Measurements from ENCODE around the gene FOXO3.
"Not testable (repeated sequence)": the region's sequence is repeated elsewhere in the genome, so short reads cannot be mapped to it uniquely, and the experiment has no call there.

Gene FOXO3

GRCh38 chr6:108560463-108561308 is at the start of gene FOXO3:
FOXO3 (plus strand) TSS chr6:108560917; CDS start chr6:108561209, 292 bp downstream.
- DNase-seq (ENCODE audit: low read depth): no peak

DNA sequence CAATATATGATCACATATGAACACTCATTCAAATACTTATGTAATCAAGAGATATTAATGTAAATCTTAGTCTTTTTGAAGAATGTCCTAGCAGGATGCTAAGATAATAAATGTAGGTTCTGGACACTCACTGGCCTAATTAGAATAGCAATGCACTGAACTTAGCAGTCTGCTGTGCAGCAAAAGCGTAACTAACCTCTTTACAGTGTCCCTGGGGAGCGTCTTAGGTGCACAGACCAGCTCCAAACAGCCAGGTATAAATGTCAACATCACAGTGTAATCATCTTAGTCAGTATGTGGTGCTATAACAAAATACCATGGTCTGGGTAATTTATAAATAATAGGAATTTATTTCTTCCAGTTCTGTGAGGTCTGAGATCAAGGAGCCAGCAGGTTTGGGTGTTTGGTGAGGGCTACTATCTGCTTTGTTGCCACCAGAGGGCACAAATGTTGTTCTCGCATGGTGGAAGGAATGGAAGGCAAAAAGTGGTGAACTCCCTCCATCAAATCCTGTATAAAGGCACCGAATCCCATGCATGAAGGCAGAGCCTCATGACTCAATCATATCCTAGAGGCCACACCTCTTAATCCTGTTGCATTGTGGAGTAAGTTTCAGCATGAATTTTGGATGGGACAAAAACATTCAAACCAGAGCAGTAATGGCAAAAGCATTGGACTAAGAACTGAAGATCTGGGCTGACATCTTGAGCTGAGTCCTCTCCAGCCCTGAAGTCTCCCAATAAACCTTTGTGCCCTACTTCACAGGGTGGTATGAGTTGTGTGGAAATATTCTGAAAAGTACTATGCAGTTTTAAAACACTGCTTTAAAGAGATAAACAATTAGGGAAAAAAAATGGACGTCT is 41.8 kb upstream of the FOXO3 start:
- DNase-seq (ENCODE audit: low read depth): no peak

GRCh38 chr6:108521616-108522107 is 39.1 kb upstream of the FOXO3 start:
- no peak for DNase-seq (ENCODE audit: low read depth)

DNA sequence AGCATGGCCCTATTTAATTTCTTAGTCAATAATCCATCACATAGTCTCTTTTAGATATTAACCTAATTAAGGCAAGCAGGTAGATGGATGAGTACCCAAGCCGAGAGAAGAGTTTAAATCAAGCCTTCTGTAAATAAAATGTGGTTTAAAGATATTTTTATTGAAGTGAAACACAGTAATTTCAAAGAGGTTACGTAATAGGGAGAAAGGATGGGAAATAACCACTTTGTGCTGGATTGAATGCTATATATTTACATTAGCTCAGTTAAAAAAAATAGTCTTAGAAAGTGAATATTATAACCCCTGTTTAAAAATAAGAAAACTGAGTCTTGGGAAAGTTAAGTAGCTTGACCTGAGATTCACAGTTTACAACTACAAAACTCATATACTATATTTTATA is 37.0 kb upstream of the FOXO3 start:
- DNase-seq (ENCODE audit: low read depth): no peak

DNA sequence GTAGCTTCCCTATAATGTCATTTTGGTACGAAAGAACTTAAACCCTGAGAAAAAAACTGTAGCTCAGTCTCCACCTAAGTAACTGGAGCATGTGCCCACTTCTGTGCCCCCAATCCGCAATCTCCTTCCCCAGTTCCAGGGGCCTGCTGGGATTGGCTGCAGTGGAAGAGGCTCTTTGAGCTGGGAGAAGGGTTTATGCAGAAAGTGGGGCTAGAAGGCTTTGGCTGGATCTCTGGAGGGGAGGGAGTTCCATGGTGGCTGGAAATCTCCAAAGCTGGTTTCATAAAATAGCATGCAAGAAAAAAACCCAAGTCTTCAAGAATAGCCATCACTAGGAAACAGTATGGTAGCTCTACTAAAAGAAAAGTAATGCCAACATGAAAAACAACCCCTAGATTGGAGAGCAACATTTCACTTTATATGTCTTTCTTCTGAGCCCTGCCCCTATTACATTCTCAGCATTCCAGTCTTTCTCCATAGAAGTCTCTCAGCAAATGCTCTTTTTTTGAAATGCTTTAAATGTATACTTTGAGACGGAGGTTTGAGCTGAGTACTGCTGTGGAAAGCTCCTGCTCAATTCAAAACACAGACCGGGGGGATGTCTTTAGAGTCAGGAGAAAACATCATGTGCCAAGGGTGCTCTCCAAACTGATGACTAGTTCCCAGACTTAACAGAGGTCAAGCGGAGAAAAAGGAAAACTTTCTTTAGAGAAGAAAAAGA is 36.0 kb upstream of the FOXO3 start:
- no peak for DNase-seq (ENCODE audit: low read depth)

GRCh38 chr6:108526739-108527174 is 34.0 kb upstream of the FOXO3 start:
- no peak for DNase-seq (ENCODE audit: low read depth)

GRCh38 chr6:108528878-108529277 is 31.8 kb upstream of the FOXO3 start:
- no peak for DNase-seq (ENCODE audit: low read depth)

DNA sequence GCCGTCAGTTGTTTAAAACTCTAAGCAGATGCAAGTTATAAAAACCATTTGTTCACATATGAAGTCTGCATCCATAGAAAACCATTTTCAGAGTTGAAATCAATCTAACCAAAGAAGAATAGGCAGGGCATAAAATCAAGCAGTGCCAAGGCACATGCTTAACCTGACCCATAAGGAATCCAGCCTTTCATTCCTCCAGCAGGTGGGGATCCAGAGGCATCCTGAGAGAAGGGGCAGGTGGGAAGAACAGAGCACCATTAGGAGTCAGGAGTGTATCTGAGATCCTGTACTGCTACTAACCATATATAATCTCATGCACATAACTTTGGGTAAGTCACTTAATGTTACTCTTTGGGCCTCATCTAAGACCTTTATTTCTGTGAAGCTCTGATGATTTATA is 29.4 kb upstream of the FOXO3 start:
- no peak for DNase-seq (ENCODE audit: low read depth)

GRCh38 chr6:108535114-108535742 is 25.5 kb upstream of the FOXO3 start:
- DNase-seq (ENCODE audit: low read depth): no peak

- not testable (repeated sequence) for DNase-seq (ENCODE audit: low read depth)
Observed at GRCh38 chr6:108535920-108536535, 24.7 kb upstream of the FOXO3 start.

GRCh38 chr6:108541843-108542759 is 18.6 kb upstream of the FOXO3 start:
- DNase-seq (ENCODE audit: low read depth): peak; percentile 53

GRCh38 chr6:108543175-108543940 is 17.4 kb upstream of the FOXO3 start:
- DNase-seq (ENCODE audit: low read depth): no peak

GRCh38 chr6:108544606-108545005 is 16.1 kb upstream of the FOXO3 start:
- no peak for DNase-seq (ENCODE audit: low read depth)

GRCh38 chr6:108546079-108547049 is 14.4 kb upstream of the FOXO3 start:
- no peak for DNase-seq (ENCODE audit: low read depth)

GRCh38 chr6:108549241-108549640 is 11.5 kb upstream of the FOXO3 start:
- no peak for DNase-seq (ENCODE audit: low read depth)

GRCh38 chr6:108549741-108550140 is 11.0 kb upstream of the FOXO3 start:
- no peak for DNase-seq (ENCODE audit: low read depth)

- no peak for DNase-seq (ENCODE audit: low read depth)
Observed at GRCh38 chr6:108550256-108550655, 10.5 kb upstream of the FOXO3 start.

GRCh38 chr6:108555399-108556052 is 5.2 kb upstream of the FOXO3 start:
- DNase-seq (ENCODE audit: low read depth): no peak

All from stimulated activated CD8-positive, alpha-beta memory T cell treated with anti-CD3 and anti-CD28 coated beads, Interleukin-12 subunit alpha, Interleukin-12 subunit beta, amount 100 ng/mL, for 1 hour (primary cell).